ENCODE data around the gene MAGI2.

GRCh38 chr7:79240413-79240812, 213.1 kb downstream of the MAGI2 start:
- no peak for TF ChIP-seq CTCF (IDR thresholded peaks at IDR 0.05)
- no peak for TF ChIP-seq POLR2A (IDR thresholded peaks at IDR 0.05)

Data from breast epithelium (tissue), 3 donors.